Peyer's patch (tissue), 4 donors: Measurements from ENCODE around the gene RSAD1. TPM values are rescaled to one million over a fixed set of nuclear protein-coding genes. Genes with fewer than 3 reads are reported as not detected.

Experiments used
- DNase-seq, 3 donors: peaks; one replicate each; pipeline ENCODE4 v3.0.0-alpha.2; 2017 to 2019
- H3K27ac ChIP-seq, 4 donors: fragments of 200-600 bp; sonication (generic); one replicate each; pipeline ENCODE4 v1.5.1; 2016 to 2019
- H3K27me3 ChIP-seq, 2 donors: fragments of 200-600 bp; sonication (generic); one replicate each; pipeline ENCODE4 v1.5.1; 2019
- H3K36me3 ChIP-seq, 3 donors: fragments of 200-600 bp; sonication (generic); one replicate each; pipeline ENCODE4 v1.5.1; 2016 to 2019
- H3K4me1 ChIP-seq, 4 donors: fragments of 200-600 bp; sonication (generic); one replicate each; pipeline ENCODE4 v1.5.1; 2016 to 2019
- H3K4me3 ChIP-seq, 4 donors: fragments of 200-600 bp; sonication (generic); 1 replicate in 3 of 4; 2 replicates in 1 of 4; pipeline ENCODE4 v1.5.1; 2016 to 2019; ENCODE audit warnings: mild to moderate bottlenecking in 1 of 4
- H3K9me3 ChIP-seq, 4 donors: fragments of 200-600 bp; sonication (generic); one replicate each; pipeline ENCODE4 v1.5.1; 2016 to 2019; ENCODE audit warnings: mild to moderate bottlenecking in 1 of 4
- POLR2A ChIP-seq, 2 donors: fragments of 450-650 bp; IDR thresholded peaks; one replicate each; pipeline ENCODE4 v1.5.1; 2017; ENCODE audit warnings: antibody characterized with exemption in 2 of 2, mild to moderate bottlenecking in 2 of 2, moderate library complexity in 2 of 2
- total RNA-seq, 4 donors: library from RNA; depleted of rRNA; stranded (reverse); fragments of >200 nt; gene quantifications; one replicate each; pipeline ENCODE4 v1.1.0, GENCODE V29; 2016
- TF ChIP-seq, protein P1 (sequence below), 6 experiments: fragments of 450-650 bp in 4 of 6; fragments of 200-600 bp in 2 of 6; sonication (generic) in 1 of 6; IDR thresholded peaks; one replicate each; pipeline ENCODE4 v1.5.1; 2017 to 2019; ENCODE audit warnings: antibody characterized with exemption in 6 of 6, mild to moderate bottlenecking in 3 of 6, moderate library complexity in 1 of 6

The RSAD1 gene
- total RNA-seq, 4 donors from 2014 or later: 24.3 to 53.4 (median 39.5) TPM

GRCh38 chr17:50520483-50520882 lies 41.8 kb downstream of the RSAD1 start:
- DNase-seq: no peak
- Histone ChIP-seq H3K9me3 (no peaks in the 10 kb centered on the region), H3K4me1 (no peaks in the 10 kb centered on the region), H3K4me3 (no peak overlapping the region), H3K27ac (no peak overlapping the region), H3K27me3 (no peaks in the 10 kb centered on the region), H3K36me3 (no peaks in the 10 kb centered on the region)
- no peak for TF ChIP-seq POLR2A (IDR thresholded peaks at IDR 0.05)
- TF ChIP-seq, protein P1, sequence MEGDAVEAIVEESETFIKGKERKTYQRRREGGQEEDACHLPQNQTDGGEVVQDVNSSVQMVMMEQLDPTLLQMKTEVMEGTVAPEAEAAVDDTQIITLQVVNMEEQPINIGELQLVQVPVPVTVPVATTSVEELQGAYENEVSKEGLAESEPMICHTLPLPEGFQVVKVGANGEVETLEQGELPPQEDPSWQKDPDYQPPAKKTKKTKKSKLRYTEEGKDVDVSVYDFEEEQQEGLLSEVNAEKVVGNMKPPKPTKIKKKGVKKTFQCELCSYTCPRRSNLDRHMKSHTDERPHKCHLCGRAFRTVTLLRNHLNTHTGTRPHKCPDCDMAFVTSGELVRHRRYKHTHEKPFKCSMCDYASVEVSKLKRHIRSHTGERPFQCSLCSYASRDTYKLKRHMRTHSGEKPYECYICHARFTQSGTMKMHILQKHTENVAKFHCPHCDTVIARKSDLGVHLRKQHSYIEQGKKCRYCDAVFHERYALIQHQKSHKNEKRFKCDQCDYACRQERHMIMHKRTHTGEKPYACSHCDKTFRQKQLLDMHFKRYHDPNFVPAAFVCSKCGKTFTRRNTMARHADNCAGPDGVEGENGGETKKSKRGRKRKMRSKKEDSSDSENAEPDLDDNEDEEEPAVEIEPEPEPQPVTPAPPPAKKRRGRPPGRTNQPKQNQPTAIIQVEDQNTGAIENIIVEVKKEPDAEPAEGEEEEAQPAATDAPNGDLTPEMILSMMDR (IDR thresholded peaks at IDR 0.05): no peak

DNA sequence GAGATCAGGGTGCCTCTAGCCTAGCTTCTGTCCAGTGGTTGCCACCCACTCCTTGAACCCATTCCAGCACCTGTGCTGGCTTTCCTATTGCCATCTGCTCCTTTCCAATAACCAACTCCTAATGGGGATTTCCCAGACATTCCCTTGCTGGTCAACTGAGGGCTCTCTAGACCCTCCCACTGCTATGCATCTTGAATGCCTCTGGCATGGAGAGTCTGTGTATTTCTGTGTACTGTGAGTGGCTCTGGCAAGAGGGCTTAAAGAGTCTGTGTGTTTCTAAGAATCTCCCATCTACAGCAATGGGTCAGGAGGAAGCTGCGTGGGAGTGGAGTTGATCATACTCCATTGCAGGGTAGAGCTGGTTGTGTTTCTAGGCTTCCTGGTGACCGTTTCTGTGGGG lies 42.9 kb downstream of the RSAD1 start:
- TF ChIP-seq, protein P1 (IDR thresholded peaks at IDR 0.05): no peak
- TF ChIP-seq POLR2A (IDR thresholded peaks at IDR 0.05): no peak
- Histone ChIP-seq H3K27ac (no peak overlapping the region), H3K27me3 (no peaks in the 10 kb centered on the region), H3K4me3 (no peak overlapping the region), H3K9me3 (no peaks in the 10 kb centered on the region), H3K4me1 (no peaks in the 10 kb centered on the region), H3K36me3 (no peaks in the 10 kb centered on the region)
- DNase-seq: no peak

GRCh38 chr17:50522766-50523165 lies 44.1 kb downstream of the RSAD1 start:
- Histone ChIP-seq H3K4me3 (no peak overlapping the region), H3K9me3 (no peaks in the 10 kb centered on the region), H3K27me3 (no peaks in the 10 kb centered on the region), H3K36me3 (no peaks in the 10 kb centered on the region), H3K4me1 (no peaks in the 10 kb centered on the region), H3K27ac (no peak overlapping the region)
- no peak for TF ChIP-seq POLR2A (IDR thresholded peaks at IDR 0.05)
- TF ChIP-seq, protein P1 (IDR thresholded peaks at IDR 0.05): no peak
- DNase-seq: no peak

DNA sequence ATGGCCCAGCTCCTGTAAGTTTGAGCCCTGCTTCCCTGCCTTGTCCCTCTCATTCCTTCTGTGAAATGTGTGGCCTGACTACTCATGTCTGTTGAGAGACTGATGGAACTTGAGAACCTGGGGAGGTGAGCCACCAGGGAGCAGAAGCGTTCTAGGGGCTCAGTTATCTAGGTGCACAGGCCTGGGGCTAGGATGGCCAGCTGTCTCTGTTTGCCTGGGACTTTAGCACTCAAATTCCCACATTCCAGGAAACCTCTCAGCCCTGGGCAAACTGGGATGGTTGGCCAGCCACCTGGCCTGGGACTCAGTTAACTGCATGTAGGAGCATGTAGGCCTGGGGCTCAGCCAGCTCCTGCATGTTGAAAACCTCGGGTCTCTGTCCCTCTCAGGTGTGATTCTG lies 44.5 kb downstream of the RSAD1 start:
- Histone ChIP-seq H3K27ac (no peak overlapping the region), H3K27me3 (no peaks in the 10 kb centered on the region), H3K36me3 (no peaks in the 10 kb centered on the region), H3K4me1 (no peaks in the 10 kb centered on the region), H3K4me3 (no peak overlapping the region), H3K9me3 (no peaks in the 10 kb centered on the region)
- no peak for TF ChIP-seq POLR2A (IDR thresholded peaks at IDR 0.05)
- TF ChIP-seq, protein P1 (IDR thresholded peaks at IDR 0.05): no peak
- DNase-seq: no peak

GRCh38 chr17:50524838-50525237 lies 46.2 kb downstream of the RSAD1 start:
- no peak overlapping the region for H3K27ac ChIP-seq
- no peaks in the 10 kb centered on the region for H3K36me3 ChIP-seq
- H3K27me3 ChIP-seq: no peaks in the 10 kb centered on the region
- H3K4me1 ChIP-seq: no peaks in the 10 kb centered on the region
- TF ChIP-seq, protein P1 (IDR thresholded peaks at IDR 0.05): no peak
- no peak for TF ChIP-seq POLR2A (IDR thresholded peaks at IDR 0.05)
- H3K9me3 ChIP-seq: no peaks in the 10 kb centered on the region
- no peak overlapping the region for H3K4me3 ChIP-seq
- DNase-seq: no peak

DNA sequence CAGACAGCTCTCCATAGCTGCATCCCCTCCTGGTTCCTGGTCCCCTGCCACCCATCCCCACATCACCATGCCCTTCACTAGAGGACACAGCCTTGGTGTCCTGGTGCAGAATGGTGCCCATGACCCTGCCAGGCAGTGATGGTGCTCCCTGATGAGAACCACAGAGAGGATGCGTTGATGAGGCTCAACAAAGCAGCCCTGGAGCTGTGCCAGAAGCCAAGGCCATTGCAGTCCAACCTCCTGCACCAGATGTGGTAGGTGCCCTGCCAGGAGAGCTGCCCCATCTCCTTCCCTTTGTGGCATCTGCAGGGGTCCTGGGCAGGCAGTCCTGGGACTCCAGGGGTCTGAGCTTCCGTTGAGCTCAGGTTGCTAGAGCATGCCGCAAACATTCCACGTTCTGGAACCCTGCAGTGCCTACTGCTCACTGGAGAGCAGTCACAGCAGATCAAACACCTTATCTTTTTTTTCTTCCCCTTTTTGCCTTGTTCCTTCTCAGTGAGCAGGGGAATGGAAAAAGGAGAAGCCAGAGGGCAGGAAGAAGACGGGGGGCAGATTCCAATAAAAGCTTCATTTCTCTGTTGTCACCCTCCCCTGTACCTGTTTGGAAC lies 48.6 kb downstream of the RSAD1 start:
- H3K4me3 ChIP-seq: no peak overlapping the region
- no peaks in the 10 kb centered on the region for H3K9me3 ChIP-seq
- no peaks in the 10 kb centered on the region for H3K36me3 ChIP-seq
- TF ChIP-seq, protein P1 (IDR thresholded peaks at IDR 0.05): no peak
- no peak for TF ChIP-seq POLR2A (IDR thresholded peaks at IDR 0.05)
- H3K4me1 ChIP-seq: peaks cover 0 to 7% (median 0%) of the 10 kb centered on the region in 4 donors
- no peak overlapping the region for H3K27ac ChIP-seq
- H3K27me3 ChIP-seq: peaks cover 0 to 2% of the 10 kb centered on the region in 2 donors
- DNase-seq: no peak
